ENCODE results near the gene ATAD5.
"Not testable (repeated sequence)": the region's sequence is repeated elsewhere in the genome, so short reads cannot be mapped to it uniquely, and the experiment has no call there.

The ATAD5 gene

GRCh38 chr17:30906101-30906911, 74.5 kb downstream of the ATAD5 start, which contains the start of gene TEFM:
Gene TEFM (minus strand): TSS chr17:30906238. CDS start chr17:30906198, 40 bp downstream.
- in situ Hi-C loops (cut with MboI; ENCODE audit: low sequenced_read_pairs) = no loop called here

- in situ Hi-C loops (cut with MboI; ENCODE audit: low sequenced_read_pairs) = no loop called here
These were observed 77.1 kb downstream of the ATAD5 start for GRCh38 chr17:30908717-30909420.

- in situ Hi-C loops (cut with MboI; ENCODE audit: low sequenced_read_pairs) = not testable (repeated sequence)
These were observed 78.4 kb downstream of the ATAD5 start for GRCh38 chr17:30910151-30910550.

- in situ Hi-C loops (cut with MboI; ENCODE audit: low sequenced_read_pairs) = no loop called here
These were observed 82.2 kb downstream of the ATAD5 start for GRCh38 chr17:30913955-30914354.

- in situ Hi-C loops (cut with MboI; ENCODE audit: low sequenced_read_pairs) = no loop called here
These were observed 84.3 kb downstream of the ATAD5 start for GRCh38 chr17:30915833-30916611.

- in situ Hi-C loops (cut with MboI; ENCODE audit: low sequenced_read_pairs) = no loop called here
These were observed 85.3 kb downstream of the ATAD5 start for GRCh38 chr17:30917050-30917449.

GRCh38 chr17:30920282-30920681, 88.5 kb downstream of the ATAD5 start:
- in situ Hi-C loops (cut with MboI; ENCODE audit: low sequenced_read_pairs) = no loop called here

GRCh38 chr17:30920683-30921543, 89.1 kb downstream of the ATAD5 start:
- in situ Hi-C loops (cut with MboI; ENCODE audit: low sequenced_read_pairs) = no loop called here

- in situ Hi-C loops (cut with MboI; ENCODE audit: low sequenced_read_pairs) = no loop called here
These were observed 89.9 kb downstream of the ATAD5 start, which contains the start of gene ADAP2 for GRCh38 chr17:30921544-30922196. Gene ADAP2 (plus strand): TSS chr17:30921945. CDS start chr17:30922015, 70 bp downstream.

- in situ Hi-C loops (cut with MboI; ENCODE audit: low sequenced_read_pairs) = no loop called here
These were observed 90.7 kb downstream of the ATAD5 start for GRCh38 chr17:30922235-30923030.

- in situ Hi-C loops (cut with MboI; ENCODE audit: low sequenced_read_pairs) = no loop called here
These were observed 92.6 kb downstream of the ATAD5 start for GRCh38 chr17:30924341-30924740.

- in situ Hi-C loops (cut with MboI; ENCODE audit: low sequenced_read_pairs) = no loop called here
These were observed 94.8 kb downstream of the ATAD5 start for GRCh38 chr17:30926516-30926915.

GRCh38 chr17:30927756-30928155, 96.0 kb downstream of the ATAD5 start:
- in situ Hi-C loops (cut with MboI; ENCODE audit: low sequenced_read_pairs) = no loop called here

- in situ Hi-C loops (cut with MboI; ENCODE audit: low sequenced_read_pairs) = no loop called here
These were observed 96.8 kb downstream of the ATAD5 start for GRCh38 chr17:30928584-30928983.

GRCh38 chr17:30929081-30929633, 97.4 kb downstream of the ATAD5 start:
- in situ Hi-C loops (cut with MboI; ENCODE audit: low sequenced_read_pairs) = no loop called here

GRCh38 chr17:30929861-30930260, 98.1 kb downstream of the ATAD5 start:
- in situ Hi-C loops (cut with MboI; ENCODE audit: low sequenced_read_pairs) = not testable (repeated sequence)

- in situ Hi-C loops (cut with MboI; ENCODE audit: low sequenced_read_pairs) = no loop called here
These were observed 98.7 kb downstream of the ATAD5 start for GRCh38 chr17:30930495-30930894.

- in situ Hi-C loops (cut with MboI; ENCODE audit: low sequenced_read_pairs) = not testable (repeated sequence)
These were observed 99.8 kb downstream of the ATAD5 start for GRCh38 chr17:30931582-30931981.

GRCh38 chr17:30933966-30934365, 102.2 kb downstream of the ATAD5 start:
- in situ Hi-C loops (cut with MboI; ENCODE audit: low sequenced_read_pairs) = no loop called here

Data from HL-60/S4 treated with phorbol 12-myristate 13-acetate at 8.2 ng/mL for 4 days and 3 days (cell line).